ENCODE measurements around the gene DIPK1B.

The DIPK1B gene

DNA sequence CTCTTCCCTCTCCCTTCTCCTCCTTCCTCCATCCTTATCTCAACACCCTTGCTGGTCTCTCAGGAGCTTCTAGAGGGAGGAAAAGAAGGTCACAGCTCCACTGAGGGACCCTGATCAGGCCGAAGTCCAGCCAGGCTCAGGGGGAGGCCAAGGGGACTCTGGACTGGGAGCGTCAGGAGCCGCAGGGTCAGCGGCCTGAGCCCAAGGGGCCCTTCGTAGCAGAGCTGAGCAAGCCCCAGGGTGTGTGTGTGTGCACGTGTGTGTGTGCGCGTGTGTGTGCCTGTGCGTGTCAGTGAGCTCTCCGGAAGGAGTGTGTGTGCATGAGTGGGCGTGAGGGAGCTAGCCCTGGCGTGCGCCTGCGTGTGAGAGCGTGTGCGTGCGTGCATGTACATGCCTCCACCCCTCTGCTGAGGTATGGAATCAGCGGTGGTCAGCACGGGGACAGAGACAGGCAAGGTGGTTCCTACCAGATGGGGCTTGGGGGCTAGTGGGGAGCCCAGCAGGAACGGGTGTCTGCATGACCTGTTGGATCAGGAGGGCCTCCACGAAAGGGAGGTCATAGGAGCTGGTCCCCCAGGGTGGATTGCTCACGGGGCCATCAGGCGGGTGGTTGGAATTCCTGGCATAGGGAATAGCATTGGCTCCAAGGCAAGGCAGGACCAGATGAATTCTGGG, 15.1 kb upstream of the DIPK1B start:
- DNase-seq (ENCODE audit: low read depth), result no peak
- H3K4me3 ChIP-seq (ENCODE audit: low read length), result no peak overlapping the region
- TF ChIP-seq, protein P1, sequence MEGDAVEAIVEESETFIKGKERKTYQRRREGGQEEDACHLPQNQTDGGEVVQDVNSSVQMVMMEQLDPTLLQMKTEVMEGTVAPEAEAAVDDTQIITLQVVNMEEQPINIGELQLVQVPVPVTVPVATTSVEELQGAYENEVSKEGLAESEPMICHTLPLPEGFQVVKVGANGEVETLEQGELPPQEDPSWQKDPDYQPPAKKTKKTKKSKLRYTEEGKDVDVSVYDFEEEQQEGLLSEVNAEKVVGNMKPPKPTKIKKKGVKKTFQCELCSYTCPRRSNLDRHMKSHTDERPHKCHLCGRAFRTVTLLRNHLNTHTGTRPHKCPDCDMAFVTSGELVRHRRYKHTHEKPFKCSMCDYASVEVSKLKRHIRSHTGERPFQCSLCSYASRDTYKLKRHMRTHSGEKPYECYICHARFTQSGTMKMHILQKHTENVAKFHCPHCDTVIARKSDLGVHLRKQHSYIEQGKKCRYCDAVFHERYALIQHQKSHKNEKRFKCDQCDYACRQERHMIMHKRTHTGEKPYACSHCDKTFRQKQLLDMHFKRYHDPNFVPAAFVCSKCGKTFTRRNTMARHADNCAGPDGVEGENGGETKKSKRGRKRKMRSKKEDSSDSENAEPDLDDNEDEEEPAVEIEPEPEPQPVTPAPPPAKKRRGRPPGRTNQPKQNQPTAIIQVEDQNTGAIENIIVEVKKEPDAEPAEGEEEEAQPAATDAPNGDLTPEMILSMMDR (conservative IDR thresholded peaks at IDR 0.05; ENCODE audit: low read depth, low read length), result no peak

DNA sequence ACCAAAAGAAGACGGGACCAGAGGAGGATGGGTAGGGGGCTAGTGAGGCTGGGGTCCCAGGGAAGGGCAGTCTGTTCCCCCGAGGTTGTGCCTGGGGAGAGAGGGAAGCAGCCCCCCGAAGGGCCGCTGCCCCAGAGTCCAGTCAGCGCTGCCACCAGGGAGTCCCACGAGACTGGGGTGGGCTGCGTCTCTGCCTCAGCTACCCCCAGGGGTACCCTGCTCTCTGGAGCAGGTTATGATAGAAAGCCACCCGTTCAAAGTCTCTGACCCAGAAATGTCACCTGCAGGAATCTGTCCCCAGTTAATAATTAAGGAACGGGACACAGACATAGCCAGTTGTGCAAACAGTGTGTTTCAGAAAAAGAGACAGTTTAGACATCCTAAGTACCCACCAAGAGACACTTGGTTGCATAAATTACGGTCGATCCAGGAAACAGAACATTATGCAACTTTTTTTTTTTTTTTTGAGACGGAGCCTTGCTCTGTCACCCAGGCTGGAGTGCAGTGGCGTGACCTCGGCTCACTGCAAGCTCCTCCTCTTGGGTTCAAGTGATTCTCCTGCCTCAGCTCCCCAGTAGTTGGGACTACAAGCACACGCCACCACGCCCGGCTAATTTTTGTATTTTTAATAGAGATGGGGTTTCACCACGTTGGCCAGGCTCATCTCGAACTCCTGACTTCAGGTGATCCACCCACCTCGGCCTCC, 14.4 kb upstream of the DIPK1B start:
- H3K4me3 ChIP-seq (ENCODE audit: low read length), result no peak overlapping the region
- no peak for DNase-seq (ENCODE audit: low read depth)
- TF ChIP-seq, protein P1 (conservative IDR thresholded peaks at IDR 0.05; ENCODE audit: low read depth, low read length), result no peak

GRCh38 chr9:136698635-136699246, 13.6 kb upstream of the DIPK1B start:
- TF ChIP-seq, protein P1 (conservative IDR thresholded peaks at IDR 0.05; ENCODE audit: low read depth, low read length), result no peak
- DNase-seq (ENCODE audit: low read depth), result no peak
- no peak overlapping the region for H3K4me3 ChIP-seq (ENCODE audit: low read length)

DNA sequence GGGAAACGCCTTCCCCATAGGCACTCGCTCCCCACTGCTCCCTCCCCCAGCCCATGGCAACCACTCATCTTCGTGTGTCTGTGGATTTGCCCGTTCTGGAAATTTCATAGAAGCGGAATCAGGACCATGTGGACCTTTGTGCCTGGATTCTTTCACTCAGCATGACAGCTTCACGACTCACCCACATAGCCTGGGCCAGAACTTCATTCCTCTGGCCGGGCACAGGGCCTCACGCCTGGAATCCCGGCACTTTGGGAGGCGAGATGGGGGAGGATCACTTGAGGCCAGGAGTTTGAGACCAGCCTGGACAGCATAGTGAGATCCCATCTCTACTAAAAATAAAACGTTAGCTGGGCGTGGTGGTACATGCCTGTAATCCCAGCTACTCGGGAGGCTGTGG, 12.1 kb upstream of the DIPK1B start:
- no peak overlapping the region for H3K4me3 ChIP-seq (ENCODE audit: low read length)
- DNase-seq (ENCODE audit: low read depth), result no peak
- TF ChIP-seq, protein P1 (conservative IDR thresholded peaks at IDR 0.05; ENCODE audit: low read depth, low read length), result no peak

GRCh38 chr9:136700959-136701667, 11.3 kb upstream of the DIPK1B start:
- no peak for DNase-seq (ENCODE audit: low read depth)
- TF ChIP-seq, protein P1 (conservative IDR thresholded peaks at IDR 0.05; ENCODE audit: low read depth, low read length), result no peak
- H3K4me3 ChIP-seq (ENCODE audit: low read length), result no peak overlapping the region

DNA sequence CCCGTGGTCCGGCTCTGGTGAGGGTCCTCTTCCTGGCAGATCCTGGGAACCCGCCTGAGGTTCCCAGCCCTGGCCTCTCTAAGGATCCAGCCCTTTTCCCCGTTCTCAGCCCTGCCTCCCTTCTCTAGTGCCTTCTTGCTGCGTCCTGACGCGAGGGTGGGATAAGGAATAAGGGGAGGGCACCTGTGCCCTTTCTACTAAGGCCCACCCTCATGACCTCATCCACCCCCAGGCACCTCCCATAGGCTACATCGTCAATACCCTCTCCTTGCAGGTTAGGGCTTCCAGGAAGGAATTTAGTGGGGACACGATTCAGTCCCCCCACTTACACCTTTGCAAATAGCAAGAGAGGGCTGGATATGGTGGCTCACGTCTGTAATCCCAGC, 10.7 kb upstream of the DIPK1B start:
- DNase-seq (ENCODE audit: low read depth), result no peak
- no peak overlapping the region for H3K4me3 ChIP-seq (ENCODE audit: low read length)
- TF ChIP-seq, protein P1 (conservative IDR thresholded peaks at IDR 0.05; ENCODE audit: low read depth, low read length), result no peak
